T-helper 2 cell treated with Interferon-gamma antibody and Interleukin-4, amounts not matched to agents 100 ng/mL and 5 ng/mL, for 36 hours (primary cell): ENCODE measurements around the gene SCUBE1. TPM values are rescaled to one million over a fixed set of nuclear protein-coding genes. Genes with fewer than 3 reads are reported as not detected.
"Not testable (repeated sequence)": the region's sequence is repeated elsewhere in the genome, so short reads cannot be mapped to it uniquely, and the experiment has no call there.

Experiments
- intact Hi-C: fragments of 100-400 bp; cut with micrococcal nuclease; formaldehyde crosslinking; loops from one replicate; pipeline ENCODE4 v1.15.1; 2023
- total RNA-seq: library from RNA; stranded (reverse); gene quantifications from 2 replicates; pipeline ENCODE4 v1.2.3, GENCODE V29; 2022

The SCUBE1 gene
- total RNA-seq, 1 donor from 2014 or later: 0.11 TPM

DNA sequence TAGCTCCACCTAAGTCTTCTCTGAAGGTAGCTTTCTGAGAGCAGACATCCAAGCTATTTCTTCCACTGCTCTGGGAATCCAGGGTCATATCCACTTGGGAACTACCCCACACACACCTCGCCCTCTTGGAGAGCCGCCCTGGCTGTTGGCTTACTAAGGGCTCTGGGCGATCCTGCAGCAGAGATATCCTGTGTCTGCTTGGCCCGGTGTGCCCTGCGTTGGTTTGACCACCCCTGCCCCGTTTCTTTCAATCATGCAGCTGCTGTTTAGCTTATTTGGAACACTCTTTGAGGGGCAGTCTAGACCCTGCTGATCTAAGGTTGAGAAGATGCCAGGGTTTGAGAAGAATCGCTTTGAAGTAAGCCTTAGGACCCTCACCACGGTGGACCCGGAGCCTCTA is 17.4 kb upstream of the SCUBE1 start:
- intact Hi-C loops: no loop called here

DNA sequence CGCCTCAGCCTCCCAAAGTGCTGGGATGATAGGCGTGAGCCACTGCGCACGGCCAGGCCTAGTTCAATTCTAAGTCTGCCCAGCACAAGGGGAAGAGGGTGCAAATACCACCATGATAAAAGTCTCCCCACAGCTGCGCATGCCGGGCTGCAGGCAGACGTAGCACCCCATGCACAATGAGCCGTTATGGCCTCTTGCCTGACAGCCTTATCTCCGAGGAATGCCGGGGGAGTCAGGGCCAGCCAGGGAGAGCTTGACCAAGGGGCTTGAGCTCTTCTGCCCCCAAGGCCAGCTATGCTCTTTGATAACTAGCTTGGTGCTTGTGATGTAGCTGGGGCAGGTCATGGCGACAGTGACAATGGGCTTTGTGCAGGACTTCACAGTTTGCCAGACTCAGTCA is 13.7 kb upstream of the SCUBE1 start:
- intact Hi-C loops: no loop called here

DNA sequence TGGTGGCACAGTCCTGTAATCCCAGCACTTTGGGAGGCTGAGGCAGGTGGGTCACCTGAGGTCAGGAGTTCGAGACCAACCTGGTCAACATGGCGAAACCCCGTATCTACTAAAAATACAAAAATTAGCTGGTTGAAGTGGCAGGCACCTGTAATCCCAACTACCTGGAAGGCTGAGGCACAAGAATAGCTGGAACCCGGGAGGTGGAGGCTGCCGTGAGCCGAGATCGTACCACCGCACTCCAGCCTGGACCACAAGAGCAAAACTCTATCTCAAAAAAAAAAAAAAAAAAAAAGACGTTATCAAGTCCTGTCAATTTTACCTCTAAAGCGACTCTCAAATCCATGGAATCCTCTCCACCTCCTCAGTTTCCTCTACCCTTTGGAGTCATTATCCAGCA is 12.5 kb upstream of the SCUBE1 start:
- intact Hi-C loops: not testable (repeated sequence)

DNA sequence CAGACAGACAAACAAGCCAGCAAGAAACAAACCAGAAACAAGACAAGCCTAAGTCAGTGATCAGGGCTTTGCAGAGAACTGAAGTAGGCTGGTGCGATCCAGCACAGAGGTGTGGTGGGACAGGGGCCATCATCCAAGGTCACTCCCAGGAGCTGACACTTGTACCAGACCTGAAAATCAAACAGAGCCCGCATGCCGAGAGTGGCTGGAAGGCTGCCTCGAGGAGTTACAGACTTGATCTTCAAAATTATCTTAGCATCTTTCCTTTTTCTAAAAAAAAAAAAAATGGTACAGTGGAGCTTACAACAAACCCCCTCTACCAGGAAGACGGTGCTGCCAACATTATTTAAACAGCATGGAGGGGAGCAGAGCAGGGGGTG is 8.8 kb upstream of the SCUBE1 start:
- intact Hi-C loops: no loop called here

DNA sequence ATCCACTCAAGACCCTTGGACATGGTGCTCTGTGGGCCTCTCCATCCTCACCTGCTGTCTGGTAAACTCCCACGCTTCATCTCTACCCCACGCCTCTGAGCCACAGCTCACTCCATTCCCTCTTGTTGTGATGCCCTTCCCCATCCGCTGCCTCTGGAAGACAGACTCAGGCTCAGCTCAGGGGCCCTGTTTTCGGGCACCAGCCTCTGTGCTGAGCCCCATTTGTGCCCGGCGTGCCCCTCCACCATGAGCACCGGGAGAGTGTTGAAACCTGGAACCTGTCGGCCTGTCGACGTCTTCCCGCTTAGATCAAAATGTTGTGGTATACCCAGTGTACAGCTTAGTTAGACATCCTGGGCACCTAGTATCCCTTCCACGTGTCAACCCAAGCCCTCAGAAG is 6.5 kb upstream of the SCUBE1 start:
- intact Hi-C loops: no loop called here

DNA sequence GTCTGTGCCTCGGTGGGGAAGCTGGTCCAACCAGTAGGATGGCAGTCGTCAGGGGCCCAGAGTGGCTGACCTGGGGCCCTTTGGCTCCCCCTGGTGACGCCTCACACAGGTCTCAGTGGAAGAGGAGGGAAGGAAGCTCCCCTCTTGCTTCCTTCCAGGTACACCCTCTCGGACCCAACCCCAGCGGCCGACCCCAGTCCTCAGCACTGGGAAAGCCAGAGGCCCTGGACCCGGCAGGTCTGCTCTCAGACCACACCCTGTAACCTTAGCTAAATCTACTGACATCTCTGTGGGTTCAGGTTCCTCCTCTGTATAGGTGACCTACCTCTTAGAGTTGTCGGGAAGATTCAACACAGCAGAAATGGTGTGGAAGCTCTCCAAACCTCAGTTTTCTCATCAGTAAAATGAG is 3.4 kb upstream of the SCUBE1 start:
- intact Hi-C loops: loop anchor here (1.0 kb wide), 2 partner anchors 39 to 72 kb away; no protein-coding TSS in a partner anchor

DNA sequence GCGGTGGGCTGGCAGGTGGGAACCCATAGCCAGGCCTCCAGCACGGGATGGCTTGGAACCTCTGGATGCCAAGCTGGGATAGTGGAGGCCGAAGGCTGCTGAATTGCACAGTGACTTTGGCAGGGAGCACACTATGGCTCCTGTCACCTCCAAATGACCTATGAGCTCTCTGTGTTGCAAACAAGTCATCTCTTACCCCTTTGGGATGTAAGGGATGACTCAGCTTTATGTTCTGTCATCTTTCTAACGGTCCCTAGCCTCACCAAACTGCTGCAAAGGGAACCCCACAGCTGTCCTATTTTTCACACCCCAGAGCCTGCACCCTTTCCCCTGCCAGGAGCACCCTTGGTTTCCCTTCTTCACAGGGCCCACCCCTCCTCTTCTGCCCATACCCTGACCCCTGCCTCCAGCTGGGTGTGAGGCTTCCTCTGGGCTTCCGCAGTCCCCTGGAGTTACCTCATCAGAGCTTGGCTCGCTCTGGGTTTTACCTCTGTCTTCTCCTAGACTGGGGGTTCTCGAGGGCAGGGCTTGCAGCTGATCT is 2.7 kb upstream of the SCUBE1 start:
- intact Hi-C loops: loop anchor here (1.0 kb wide), 2 partner anchors 39 to 72 kb away; no protein-coding TSS in a partner anchor

DNA sequence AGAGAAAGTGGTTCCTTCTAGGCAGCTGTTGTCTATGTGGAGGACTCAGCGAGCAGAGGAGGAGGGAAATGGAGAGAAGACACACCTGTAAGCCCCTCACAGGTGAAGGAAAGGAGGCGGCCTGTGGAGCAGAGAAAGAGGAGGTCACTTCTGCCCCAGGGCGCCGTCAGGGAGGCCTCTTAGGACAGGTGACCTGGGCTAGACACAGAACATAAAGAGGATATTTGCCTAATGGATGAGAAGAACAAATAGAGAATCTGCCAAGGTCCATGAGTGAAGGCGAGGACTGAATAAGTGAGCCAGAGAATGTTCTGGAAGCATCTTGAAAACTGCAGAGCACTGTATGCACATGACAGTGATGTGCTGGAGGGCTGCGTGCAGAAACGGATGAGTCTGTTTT is 2.2 kb upstream of the SCUBE1 start:
- intact Hi-C loops: no loop called here

DNA sequence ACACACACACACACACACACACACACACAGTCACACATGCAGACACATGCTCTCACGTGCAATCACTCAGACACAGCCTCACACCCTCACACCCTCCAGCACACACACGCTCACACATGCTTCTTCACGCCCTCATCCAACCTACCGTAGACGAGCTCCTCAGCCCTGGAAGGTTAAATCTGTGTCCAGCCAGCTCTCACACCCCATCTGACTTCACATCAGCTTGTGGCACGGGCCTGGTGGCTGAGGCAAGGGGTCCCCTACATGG is 1.3 kb upstream of the SCUBE1 start:
- intact Hi-C loops: no loop called here

DNA sequence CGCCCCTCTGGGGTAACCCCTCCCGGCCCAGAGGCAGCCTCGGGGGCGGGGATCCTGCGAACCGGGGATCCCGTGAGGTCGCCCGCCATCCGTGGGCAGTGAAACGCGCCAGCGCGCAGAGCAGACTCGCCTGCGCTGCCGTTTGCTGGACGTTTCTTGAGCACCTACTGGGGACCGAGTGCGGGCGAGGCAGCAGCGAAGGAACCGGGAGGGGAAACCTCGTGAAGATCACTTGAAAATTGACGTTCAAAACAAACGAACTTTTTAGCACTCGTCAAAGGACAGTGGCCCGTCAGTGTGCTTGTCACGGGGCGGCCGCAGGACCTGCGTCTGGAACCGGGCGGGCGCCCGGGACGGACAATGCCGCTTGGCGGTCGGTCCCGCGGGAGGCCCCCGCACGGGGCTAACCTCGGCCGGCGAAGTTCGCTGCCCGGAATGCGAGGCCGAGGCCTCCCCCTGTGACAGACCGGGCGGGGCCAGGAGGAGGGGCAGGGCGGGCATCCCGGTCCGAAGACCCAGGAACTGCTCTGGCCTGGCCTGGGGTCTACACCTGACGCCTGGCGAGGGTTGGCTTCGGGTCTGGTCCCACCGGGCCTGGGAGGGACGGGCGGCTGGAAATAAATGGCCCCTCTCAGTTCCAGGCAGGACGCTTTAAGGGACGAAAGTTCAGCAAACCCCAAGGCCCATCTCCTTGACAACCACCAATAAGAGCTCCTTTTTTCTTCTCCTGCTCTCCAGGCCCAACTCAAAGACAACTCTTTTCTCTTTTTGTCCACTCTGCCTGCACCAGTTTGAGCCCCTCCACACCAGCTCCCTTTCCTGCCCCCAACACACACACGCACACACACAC is 723 bp upstream of the SCUBE1 start:
- intact Hi-C loops: no loop called here

DNA sequence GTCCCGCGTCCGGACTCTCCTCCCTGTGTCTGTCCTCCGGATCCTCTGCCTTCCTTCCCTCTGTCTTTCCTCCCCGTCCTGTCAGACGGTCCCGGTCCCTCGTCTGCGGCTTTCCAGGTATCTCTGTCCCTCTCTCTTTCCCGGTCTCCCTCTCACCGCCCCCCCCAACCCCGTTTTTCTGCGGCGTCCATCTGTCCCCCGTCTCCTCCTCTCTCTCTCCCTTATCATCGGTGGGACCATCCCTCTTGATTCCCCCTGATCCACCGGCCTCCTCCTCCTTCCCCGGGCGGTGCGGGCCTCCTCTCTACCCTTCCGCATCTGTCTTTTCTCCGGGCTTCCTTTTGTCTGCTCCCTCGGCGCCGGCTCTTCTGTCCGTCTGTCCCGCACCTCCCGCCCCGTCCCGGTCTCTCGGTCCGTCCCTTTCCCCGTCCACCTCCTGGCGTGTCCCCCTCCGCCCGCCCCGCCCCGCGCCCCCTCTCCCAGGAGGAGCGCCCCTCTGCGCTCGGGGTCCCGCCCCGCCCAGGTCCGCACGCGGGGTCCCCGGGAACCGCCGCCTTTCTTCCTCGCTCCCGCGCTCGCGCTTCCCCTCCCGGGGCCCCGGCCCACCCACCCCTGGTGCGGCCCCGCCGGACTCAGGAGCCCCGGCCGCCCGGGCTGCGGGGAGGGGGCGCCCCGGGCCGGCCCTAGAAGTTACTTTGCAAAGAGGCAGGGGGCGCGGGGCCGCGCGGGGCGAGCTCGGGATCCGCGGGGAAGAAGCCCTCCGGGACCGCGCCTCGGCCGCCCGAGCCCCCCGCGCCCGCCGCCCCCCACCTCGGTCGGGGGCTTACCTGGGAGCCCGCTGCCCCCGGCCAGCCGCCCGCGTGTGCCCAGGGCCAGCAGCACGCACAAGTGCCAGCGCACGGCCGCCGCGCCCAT is 568 bp downstream of the SCUBE1 start:
- intact Hi-C loops: no loop called here

DNA sequence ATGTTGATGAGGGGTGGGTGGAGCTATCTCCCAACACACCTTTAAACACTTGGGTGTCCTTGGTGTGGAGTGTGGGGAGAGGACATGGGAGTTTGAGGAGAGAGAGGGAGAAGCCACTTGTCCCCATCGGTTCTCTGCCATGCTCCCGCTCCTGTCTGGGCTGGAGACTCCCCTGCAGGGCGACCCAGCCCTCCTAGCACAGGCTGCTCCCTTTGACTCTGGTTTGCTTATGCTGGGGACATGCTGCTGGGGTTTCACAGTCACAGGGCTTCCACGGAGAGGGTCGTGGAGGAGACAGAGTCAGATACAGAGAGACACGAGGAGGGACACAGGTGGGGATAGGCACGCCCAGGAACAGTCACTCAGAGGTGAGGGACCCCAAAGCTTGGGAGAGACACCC is 1.6 kb downstream of the SCUBE1 start:
- intact Hi-C loops: no loop called here

DNA sequence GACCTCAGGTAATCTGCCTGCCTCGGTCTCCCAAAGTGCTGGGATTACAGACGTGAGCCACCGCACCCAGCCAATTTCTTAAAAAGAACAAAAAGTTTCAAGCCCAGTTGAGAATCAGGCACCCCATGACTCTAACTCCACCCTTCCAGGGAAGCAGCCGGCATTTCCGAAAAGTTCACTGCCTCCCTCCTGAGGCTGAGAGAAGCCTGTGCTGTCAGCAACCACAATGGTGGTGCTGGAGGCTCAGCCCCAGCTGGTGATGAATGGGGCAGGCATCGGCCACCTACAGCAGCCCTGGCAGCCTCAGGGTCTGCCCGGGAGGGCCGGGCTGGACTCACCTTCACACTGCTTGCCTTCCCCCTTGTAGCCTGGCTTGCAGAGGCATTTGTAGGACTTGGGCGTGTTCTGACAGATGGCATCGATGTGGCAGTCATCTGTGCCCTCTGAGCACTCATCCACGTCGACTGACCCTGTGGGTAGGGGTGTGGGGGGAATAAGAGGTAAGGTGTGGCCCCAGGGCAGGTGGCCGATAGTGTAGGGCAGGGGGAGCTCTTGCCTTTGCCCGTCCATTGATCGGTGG is 4.3 kb downstream of the SCUBE1 start:
- intact Hi-C loops: no loop called here

DNA sequence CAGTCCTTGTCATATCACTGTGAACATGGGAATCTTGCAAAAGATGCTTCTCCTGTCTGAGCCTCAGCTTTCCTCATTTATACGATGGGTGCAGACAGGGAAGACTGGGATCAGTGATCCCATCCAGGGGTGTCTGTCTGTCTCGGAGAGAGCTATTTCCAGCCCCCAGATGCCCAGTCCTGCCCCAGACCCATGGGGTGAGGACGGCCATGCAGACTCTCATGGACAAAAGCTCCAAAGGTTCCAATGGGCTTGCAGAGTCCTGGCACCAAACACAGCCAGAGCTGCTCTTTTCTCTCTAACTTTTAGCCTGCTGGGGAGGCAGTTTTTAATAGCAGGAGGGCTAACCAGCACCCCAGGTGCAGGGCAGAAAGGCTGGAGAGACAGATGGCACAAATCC is 5.2 kb downstream of the SCUBE1 start:
- intact Hi-C loops: no loop called here

DNA sequence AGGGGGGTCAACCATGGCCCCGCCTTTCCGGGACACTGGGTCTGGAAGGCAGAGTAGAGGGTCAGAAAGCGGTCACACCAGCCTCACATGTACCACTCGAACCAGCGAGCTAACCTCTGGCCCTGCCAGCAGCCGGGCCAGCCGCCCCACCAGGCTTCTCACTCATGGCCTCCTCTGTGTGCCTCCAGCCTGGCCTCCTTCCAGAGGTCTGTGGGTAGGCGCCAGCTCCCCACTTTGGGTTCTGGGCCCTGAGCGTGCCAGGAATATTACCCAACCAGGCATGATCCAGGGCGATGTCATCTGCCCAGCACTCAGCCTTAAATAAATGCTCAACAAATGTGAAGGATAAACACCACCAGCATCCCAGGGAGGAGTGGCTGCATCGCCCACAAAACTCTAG is 5.8 kb downstream of the SCUBE1 start:
- intact Hi-C loops: no loop called here

DNA sequence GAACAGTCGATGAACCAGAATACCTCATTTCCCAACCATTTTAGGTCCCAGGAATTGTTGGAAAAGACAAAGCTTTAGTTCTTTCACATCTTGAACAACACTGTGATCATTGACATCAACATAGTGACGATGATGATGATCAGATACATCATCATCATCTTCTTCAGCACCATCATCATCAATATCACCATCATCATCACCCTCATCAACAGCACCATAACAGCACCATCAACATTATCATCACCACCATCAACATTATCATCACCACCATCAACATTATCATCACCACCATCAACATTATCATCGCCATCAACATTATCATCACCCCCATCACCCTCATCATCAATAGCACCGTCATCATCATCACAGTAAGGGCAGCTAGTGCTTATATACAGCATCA is 8.8 kb downstream of the SCUBE1 start:
- intact Hi-C loops: no loop called here

DNA sequence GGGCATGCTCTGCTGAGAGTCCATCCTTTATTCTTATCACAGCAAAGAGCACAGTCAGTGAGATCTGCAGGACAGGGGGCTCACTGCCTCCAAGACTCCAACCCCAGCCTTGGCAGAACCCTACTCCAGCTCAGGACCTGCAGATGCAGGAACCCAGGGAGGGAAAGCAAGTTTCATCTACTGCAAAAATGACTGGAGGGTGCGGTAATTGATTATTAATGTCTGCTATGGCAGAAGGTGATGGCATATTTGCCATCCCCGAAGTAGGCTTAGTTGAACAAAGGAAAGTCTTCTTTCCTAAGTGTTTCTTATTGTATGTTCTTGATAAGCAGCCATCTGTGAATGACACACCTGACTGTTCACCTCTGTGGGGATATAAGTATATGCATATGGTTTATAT is 9.2 kb downstream of the SCUBE1 start:
- intact Hi-C loops: no loop called here

DNA sequence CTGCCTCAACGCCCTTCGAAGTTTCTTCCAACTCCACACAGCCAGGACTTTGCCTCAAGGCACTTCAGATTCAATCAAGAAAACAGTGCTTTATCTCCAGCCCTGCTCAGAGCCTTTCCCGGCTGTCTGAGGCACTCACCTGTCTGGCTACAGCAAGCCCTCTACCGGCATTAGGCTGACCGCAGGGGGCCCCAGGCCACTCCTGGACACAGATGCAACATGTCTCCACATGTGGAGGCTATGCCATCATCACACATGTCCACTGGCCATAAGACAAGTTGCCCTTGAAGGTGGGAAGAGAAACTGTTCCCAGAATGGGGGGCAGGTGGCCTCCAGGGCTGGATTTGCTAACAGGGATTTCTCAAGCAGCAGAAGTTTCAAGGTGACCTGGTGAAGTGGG is 10.0 kb downstream of the SCUBE1 start:
- intact Hi-C loops: no loop called here

DNA sequence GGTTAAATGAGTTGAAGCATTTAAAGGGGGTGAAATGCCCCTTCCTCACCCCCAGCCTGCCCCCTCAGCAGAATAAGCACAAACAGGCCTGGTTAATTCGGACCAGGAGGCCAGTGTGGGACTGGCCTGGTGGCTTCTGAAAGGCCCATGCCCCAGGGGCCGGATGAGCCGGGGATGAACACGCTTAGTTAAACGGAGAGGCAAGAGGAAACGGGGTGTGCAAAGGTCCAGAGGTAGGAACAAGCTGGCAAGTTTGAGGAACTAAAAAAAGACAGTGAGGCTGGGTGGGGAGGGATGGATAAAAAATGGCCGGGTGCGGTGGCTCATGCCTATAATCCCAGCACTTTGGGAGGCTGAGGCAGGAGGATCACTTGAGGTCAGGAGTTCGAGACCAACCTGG is 11.5 kb downstream of the SCUBE1 start:
- intact Hi-C loops: no loop called here

DNA sequence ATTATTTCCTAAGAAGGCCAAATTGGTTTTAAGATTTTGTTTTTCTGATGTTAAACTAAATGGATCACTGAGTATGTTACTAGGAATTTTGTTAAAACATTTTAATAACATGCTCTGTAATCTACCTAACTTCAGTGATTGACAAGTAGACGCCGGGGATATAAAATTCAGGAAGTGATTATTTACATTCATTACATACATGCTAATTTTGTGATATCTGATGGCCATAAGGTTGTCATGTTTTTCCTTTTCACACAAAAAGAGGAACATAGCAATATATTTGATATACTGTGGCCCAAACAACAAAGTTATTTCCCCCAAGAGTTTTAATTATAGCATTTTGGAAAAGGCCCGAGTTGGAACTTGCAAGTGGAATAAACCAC is 12.1 kb downstream of the SCUBE1 start:
- intact Hi-C loops: no loop called here

DNA sequence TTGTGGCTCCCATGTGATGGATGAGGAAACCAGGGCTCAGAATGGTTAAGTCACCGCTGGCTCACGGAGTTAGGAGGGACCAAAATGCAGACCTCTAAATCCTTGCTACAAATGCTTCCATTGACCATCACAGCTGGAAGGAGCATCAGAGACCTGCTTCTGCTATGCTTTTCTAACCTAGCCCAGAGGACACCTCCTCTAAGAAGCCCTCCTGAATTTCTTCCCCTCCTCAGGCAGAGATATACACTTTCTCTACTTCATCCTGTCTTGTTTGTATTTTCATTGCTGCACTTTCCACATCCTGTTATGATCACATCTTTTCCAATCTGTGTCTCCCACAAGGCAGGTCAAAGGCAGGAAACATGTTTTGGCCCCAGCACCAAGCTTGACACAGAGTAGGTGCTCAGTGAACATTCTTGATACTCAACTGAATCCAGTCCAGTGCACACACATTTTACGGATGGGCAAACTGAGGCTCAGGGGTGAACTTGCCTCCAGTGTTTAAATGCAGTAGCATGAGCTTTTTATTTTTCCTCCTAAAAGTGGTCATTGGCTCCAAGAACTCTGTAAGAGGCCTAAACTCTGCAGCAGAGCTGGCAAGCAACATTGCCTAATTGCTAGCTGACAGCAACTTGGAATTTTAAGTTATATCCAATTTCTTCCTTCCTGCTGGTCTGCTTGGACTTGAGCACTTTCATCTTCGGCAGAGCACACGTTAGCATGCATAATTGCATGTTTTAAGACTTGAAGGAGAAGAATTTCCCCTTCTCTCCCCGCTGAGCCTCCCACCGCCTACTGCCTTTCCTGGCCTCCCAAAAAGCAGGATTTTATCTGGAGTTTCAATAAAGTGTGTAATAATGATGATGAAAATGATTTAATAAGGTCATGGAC is 12.7 kb downstream of the SCUBE1 start:
- intact Hi-C loops: no loop called here
